Measurements from ENCODE around the gene HEMK1. TPM values are rescaled to one million over a fixed set of nuclear protein-coding genes. Genes with fewer than 3 reads are reported as not detected.

Gene HEMK1
- total RNA-seq, 1 experiment from 2014 or later: 12.6 TPM

GRCh38 chr3:50586763-50587070 is 17.4 kb downstream of the HEMK1 start:
- no peak overlapping the region for H3K4me3 ChIP-seq (ENCODE audit: low read depth, low read length)
- Mint-ChIP-seq H3K4me3 (ENCODE audit: unreplicated experiment) (no peak overlapping the region), H3K9me3 (ENCODE audit: unreplicated experiment) (no peaks in the 10 kb centered on the region), H3K4me1 (ENCODE audit: low read depth, unreplicated experiment) (peaks cover 17% of the 10 kb centered on the region), H3K36me3 (ENCODE audit: insufficient read depth, unreplicated experiment) (peaks cover 5% of the 10 kb centered on the region), H3K27me3 (ENCODE audit: insufficient read depth, unreplicated experiment) (no peaks in the 10 kb centered on the region), H3K27ac (ENCODE audit: unreplicated experiment) (no peak overlapping the region)
- no peaks in the 10 kb centered on the region; the same call in 1 of the 2 replicates for H3K36me3 ChIP-seq (ENCODE audit: control insufficient read depth, insufficient read depth, low read length)
- no peak for DNase-seq
- ChIA-PET POLR2A (no interaction called here), CTCF (interaction anchor here (1.0 to 1.4 kb wide), 2 partner anchors 25 to 29 kb away, joined by 3 to 4 read pairs; partner anchors contain the start of gene CISH)
- H3K9me3 ChIP-seq: no peaks in the 10 kb centered on the region
- intact Hi-C loops (cut with micrococcal nuclease; ENCODE audit: unreplicated experiment): no loop called here
- peaks cover 25% of the 10 kb centered on the region for H3K4me1 ChIP-seq
- TF ChIP-seq CTCF (IDR thresholded peaks at IDR 0.05; ENCODE audit: insufficient read depth in 1 of 2, low read depth in 1 of 2, low read length in 1 of 2, severe bottlenecking in 1 of 2, unreplicated experiment in 1 of 2): no peak
- no peaks in the 10 kb centered on the region for H3K27me3 ChIP-seq (replicated peaks; ENCODE audit: control insufficient read depth, insufficient read depth, low read length)
- no TSS peak for BruUV-seq (replicated peaks)

- no peak overlapping the region for H3K27ac Mint-ChIP-seq (ENCODE audit: unreplicated experiment)
- peaks cover 5% of the 10 kb centered on the region for H3K36me3 Mint-ChIP-seq (ENCODE audit: insufficient read depth, unreplicated experiment)
- H3K4me3 Mint-ChIP-seq (ENCODE audit: unreplicated experiment): no peak overlapping the region
- intact Hi-C loops (cut with micrococcal nuclease; ENCODE audit: unreplicated experiment): no loop called here
- CTCF ChIA-PET: interaction anchor here (1.0 to 1.4 kb wide), 2 partner anchors 25 to 29 kb away, joined by 3 to 4 read pairs; partner anchors contain the start of gene CISH
- BruUV-seq (replicated peaks): no TSS peak
- no peaks in the 10 kb centered on the region for H3K27me3 ChIP-seq (replicated peaks; ENCODE audit: control insufficient read depth, insufficient read depth, low read length)
- H3K4me1 ChIP-seq: peaks cover 25% of the 10 kb centered on the region
- H3K9me3 Mint-ChIP-seq (ENCODE audit: unreplicated experiment): no peaks in the 10 kb centered on the region
- no peaks in the 10 kb centered on the region for H3K27me3 Mint-ChIP-seq (ENCODE audit: insufficient read depth, unreplicated experiment)
- no peaks in the 10 kb centered on the region for H3K9me3 ChIP-seq
- POLR2A ChIA-PET: no interaction called here
- TF ChIP-seq CTCF (IDR thresholded peaks at IDR 0.05; ENCODE audit: insufficient read depth in 1 of 2, low read depth in 1 of 2, low read length in 1 of 2, severe bottlenecking in 1 of 2, unreplicated experiment in 1 of 2): no peak
- no peak for DNase-seq
- H3K36me3 ChIP-seq (ENCODE audit: control insufficient read depth, insufficient read depth, low read length): no peaks in the 10 kb centered on the region; the same call in 1 of the 2 replicates
- peaks cover 17% of the 10 kb centered on the region for H3K4me1 Mint-ChIP-seq (ENCODE audit: low read depth, unreplicated experiment)
- no peak overlapping the region for H3K4me3 ChIP-seq (ENCODE audit: low read depth, low read length)
Observed at GRCh38 chr3:50587373-50587772, 18.1 kb downstream of the HEMK1 start.

- H3K4me1 ChIP-seq: peaks cover 25% of the 10 kb centered on the region
- intact Hi-C loops (cut with micrococcal nuclease; ENCODE audit: unreplicated experiment): no loop called here
- no peaks in the 10 kb centered on the region; the same call in 1 of the 2 replicates for H3K36me3 ChIP-seq (ENCODE audit: control insufficient read depth, insufficient read depth, low read length)
- Mint-ChIP-seq H3K27ac (ENCODE audit: unreplicated experiment) (no peak overlapping the region), H3K36me3 (ENCODE audit: insufficient read depth, unreplicated experiment) (peaks cover 5% of the 10 kb centered on the region), H3K4me1 (ENCODE audit: low read depth, unreplicated experiment) (peaks cover 17% of the 10 kb centered on the region), H3K27me3 (ENCODE audit: insufficient read depth, unreplicated experiment) (no peaks in the 10 kb centered on the region), H3K9me3 (ENCODE audit: unreplicated experiment) (no peaks in the 10 kb centered on the region), H3K4me3 (ENCODE audit: unreplicated experiment) (no peak overlapping the region)
- no peak for TF ChIP-seq CTCF (IDR thresholded peaks at IDR 0.05; ENCODE audit: insufficient read depth in 1 of 2, low read depth in 1 of 2, low read length in 1 of 2, severe bottlenecking in 1 of 2, unreplicated experiment in 1 of 2)
- DNase-seq: no peak
- BruUV-seq (replicated peaks): no TSS peak
- H3K4me3 ChIP-seq (ENCODE audit: low read depth, low read length): no peak overlapping the region
- ChIA-PET POLR2A (no interaction called here), CTCF (interaction anchor here (1.4 to 3.2 kb wide), 2 partner anchors 23 to 24 kb away, joined by 4 to 13 read pairs; partner anchors contain the start of gene CISH)
- H3K9me3 ChIP-seq: no peaks in the 10 kb centered on the region
- H3K27me3 ChIP-seq (replicated peaks; ENCODE audit: control insufficient read depth, insufficient read depth, low read length): no peaks in the 10 kb centered on the region
Observed at GRCh38 chr3:50587806-50588758, 18.8 kb downstream of the HEMK1 start.
